Measurements from ENCODE around the gene DSCAM.

Gene DSCAM

DNA sequence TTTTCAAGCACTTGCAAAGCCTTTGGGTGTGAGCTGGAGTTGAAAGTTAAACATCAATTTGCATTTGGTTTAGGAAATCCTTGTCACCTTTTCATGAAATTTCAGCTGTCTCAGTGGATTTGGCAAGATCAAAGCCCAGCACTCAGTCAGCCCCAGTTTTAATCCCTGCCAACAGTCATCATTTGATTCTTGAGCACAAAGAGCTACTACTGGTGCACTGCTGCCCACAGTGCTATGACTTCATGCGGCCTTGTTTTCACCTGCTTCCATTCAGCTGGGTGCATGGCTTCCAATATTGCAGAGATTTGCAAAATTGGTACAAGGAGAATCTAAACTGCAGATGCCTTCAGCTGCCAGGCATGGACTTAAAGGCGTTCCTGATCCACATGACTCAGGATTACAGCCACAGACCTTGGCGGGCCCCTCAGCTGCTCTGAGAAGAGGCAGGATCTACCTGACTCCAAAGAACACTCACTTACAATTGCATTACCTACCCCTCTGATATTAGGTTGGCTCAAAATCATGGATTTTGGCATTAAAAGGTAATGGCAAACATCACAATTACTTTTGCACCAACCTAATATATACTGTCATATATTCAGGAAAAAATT is 259.1 kb downstream of the DSCAM start:
- Mint-ChIP-seq H3K9me3 (peaks cover 13% of the 10 kb centered on the region), H3K4me3 (no peak overlapping the region), H3K27me3 (ENCODE audit: low read depth) (no peaks in the 10 kb centered on the region), H3K4me1 (ENCODE audit: low read depth) (no peaks in the 10 kb centered on the region), H3K36me3 (ENCODE audit: low read depth) (no peaks in the 10 kb centered on the region), H3K27ac (no peak overlapping the region)

DNA sequence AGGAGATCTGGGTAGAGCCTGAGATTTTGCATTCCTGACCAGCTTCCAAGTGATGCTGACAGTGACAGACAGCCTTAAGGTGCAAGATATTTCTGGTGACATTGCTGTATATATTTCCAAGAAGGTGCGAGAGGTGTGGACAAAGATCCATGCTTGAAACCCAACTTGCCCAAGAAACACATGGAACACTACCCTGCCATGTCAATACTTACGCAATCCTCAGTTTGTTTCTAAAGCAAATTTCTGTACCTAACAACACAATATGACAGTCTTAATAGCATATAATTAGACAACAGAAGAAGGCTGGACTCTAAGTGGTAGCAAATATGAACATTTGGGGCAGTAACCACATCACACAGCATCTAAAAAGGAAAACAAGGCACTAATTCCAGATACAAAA is 260.4 kb downstream of the DSCAM start:
- Mint-ChIP-seq H3K4me3 (no peak overlapping the region), H3K27me3 (ENCODE audit: low read depth) (no peaks in the 10 kb centered on the region), H3K27ac (no peak overlapping the region), H3K9me3 (peaks cover 9% of the 10 kb centered on the region), H3K4me1 (ENCODE audit: low read depth) (no peaks in the 10 kb centered on the region), H3K36me3 (ENCODE audit: low read depth) (no peaks in the 10 kb centered on the region)

DNA sequence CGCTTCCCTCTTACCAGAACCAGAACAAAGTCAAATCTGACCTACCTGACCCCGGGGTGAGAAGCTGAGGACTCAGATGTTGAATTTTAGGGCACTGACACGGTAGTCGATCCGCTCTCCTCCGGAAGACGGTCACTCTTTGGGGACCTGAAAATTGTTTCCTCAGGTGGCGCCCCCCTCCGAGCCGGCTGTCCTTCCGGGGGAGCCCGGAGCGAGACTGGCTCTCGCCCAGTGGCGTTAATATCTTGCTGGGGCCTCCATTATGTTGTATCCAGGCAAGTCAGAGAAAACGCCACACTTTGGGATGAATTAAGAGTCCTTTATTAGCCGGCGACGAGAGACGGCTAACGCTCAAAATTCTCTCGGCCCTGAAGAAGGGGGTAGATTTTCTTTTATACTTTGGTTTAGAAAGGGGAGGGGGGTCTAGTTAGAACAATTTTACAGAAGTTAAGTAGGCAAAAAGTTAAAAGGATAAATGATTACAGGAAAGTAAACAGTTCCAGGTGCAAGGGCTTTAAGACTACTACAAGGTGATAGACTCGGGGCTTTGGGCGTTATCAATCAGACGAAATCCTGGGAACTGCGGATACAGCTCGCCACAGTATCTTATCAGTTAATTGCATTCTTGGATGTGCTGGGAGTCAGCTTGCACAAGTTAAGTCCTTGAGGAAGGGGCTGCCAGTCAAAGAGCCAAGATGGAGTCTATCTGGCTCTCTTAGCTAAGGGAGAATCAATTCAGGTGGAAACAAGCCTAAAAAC is 269.5 kb downstream of the DSCAM start:
- Mint-ChIP-seq H3K9me3 (peaks cover 20% of the 10 kb centered on the region), H3K4me1 (ENCODE audit: low read depth) (no peaks in the 10 kb centered on the region), H3K36me3 (ENCODE audit: low read depth) (no peaks in the 10 kb centered on the region), H3K27me3 (ENCODE audit: low read depth) (no peaks in the 10 kb centered on the region), H3K4me3 (no peak overlapping the region), H3K27ac (no peak overlapping the region)

DNA sequence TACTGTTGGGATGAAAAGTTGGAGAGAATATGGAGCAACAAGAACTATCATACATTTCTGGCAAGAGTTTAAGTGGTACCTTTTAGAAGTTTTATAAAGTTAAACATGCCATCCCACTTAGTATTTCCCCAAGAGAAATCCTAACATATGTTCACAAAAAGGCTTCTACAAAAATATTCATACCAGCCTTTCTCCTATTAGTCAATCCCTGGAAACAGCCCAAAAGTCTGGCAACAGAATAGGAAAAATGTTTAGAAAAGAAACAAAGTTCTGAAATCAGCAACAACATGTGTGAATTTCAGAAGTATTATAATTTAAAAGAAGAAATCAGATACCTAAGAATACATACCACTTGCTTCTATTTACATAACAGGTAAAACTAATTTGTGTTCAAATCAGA is 271.0 kb downstream of the DSCAM start:
- Mint-ChIP-seq H3K36me3 (ENCODE audit: low read depth) (no peaks in the 10 kb centered on the region), H3K4me1 (ENCODE audit: low read depth) (no peaks in the 10 kb centered on the region), H3K9me3 (peaks cover 20% of the 10 kb centered on the region), H3K4me3 (no peak overlapping the region), H3K27me3 (ENCODE audit: low read depth) (no peaks in the 10 kb centered on the region), H3K27ac (no peak overlapping the region)

DNA sequence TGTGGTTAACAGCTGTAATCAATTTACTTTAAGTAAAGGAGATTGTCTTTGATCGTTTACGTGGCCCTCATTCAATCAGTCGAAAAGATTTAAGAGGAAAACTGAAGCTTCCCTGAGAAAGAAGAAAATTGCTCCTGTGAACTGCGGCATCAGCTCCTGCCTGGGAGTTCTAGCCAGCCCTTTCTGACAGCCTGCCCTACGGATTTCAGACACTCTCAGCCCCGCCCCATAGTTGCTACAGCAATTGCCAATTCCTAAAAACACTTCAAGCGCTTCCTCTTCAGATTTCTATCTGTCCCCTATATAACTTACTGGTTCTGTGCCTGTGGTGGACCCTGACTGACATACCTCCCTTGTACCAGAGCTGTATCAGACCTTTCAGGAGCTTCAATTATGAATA is 277.6 kb downstream of the DSCAM start:
- no peaks in the 10 kb centered on the region for H3K4me1 Mint-ChIP-seq (ENCODE audit: low read depth)
- no peaks in the 10 kb centered on the region for H3K36me3 Mint-ChIP-seq (ENCODE audit: low read depth)
- peaks cover 24% of the 10 kb centered on the region for H3K9me3 Mint-ChIP-seq
- no peak overlapping the region for H3K27ac Mint-ChIP-seq
- H3K4me3 Mint-ChIP-seq: no peak overlapping the region
- no peaks in the 10 kb centered on the region for H3K27me3 Mint-ChIP-seq (ENCODE audit: low read depth)

DNA sequence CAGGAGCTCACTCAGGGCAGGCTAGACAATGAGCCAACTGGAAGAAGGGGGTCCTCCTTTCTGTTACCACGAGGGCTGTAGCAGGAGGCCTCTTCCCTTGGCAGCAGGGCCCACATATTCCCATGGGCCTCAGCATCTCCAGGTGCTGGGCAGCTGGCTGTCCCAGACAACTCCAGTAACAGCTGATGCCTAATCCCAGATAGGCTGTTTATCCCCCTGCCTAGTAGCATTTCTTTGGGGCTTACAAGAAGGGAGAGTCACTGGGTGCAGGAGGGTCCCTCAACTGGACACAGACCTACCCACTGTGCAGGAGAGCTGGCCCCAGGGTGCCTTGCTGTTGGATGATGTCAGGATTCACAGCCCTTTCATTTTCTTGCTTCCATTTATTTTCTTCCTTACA is 278.2 kb downstream of the DSCAM start:
- Mint-ChIP-seq H3K36me3 (ENCODE audit: low read depth) (no peaks in the 10 kb centered on the region), H3K9me3 (peaks cover 24% of the 10 kb centered on the region), H3K4me3 (no peak overlapping the region), H3K4me1 (ENCODE audit: low read depth) (no peaks in the 10 kb centered on the region), H3K27ac (no peak overlapping the region), H3K27me3 (ENCODE audit: low read depth) (no peaks in the 10 kb centered on the region)

DNA sequence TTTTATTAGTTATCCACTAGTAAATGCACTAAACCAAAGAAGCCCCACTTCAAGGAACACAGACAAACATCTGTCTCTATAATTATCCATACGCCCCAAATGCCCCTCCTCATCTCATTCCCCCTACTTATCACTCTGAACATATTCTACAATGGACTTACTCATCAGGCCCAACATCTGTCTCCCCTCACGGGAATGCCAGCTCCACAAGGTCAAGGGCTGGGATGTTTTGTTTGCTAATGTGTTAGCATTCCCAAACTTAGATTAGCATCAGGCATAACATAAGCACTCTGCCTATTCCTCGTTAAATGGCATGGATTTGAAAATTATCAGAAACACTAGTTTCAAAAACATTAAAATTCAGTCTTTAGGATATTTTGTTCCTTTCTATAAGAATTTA is 279.5 kb downstream of the DSCAM start:
- H3K27me3 Mint-ChIP-seq (ENCODE audit: low read depth): no peaks in the 10 kb centered on the region
- H3K4me1 Mint-ChIP-seq (ENCODE audit: low read depth): no peaks in the 10 kb centered on the region
- peaks cover 24% of the 10 kb centered on the region for H3K9me3 Mint-ChIP-seq
- H3K4me3 Mint-ChIP-seq: no peak overlapping the region
- H3K36me3 Mint-ChIP-seq (ENCODE audit: low read depth): no peaks in the 10 kb centered on the region
- no peak overlapping the region for H3K27ac Mint-ChIP-seq

DNA sequence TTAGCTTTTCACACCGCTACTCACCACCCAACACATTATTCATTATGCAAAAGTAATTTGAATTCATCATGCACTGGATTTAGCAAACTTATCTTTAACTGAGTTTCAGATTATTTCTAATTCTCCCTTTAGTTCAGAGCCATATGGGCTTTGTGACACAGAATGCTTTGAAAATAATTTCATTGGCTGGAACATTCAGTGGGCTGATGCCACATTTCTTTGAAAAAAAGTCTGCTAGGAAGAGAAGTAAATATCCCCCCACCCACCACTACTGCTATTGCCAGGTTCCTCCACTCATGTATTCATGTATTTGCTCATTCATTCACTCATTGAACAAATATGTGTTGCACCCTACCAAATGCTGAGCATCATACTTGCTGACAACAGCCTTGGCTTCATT is 280.5 kb downstream of the DSCAM start:
- H3K9me3 Mint-ChIP-seq: peaks cover 24% of the 10 kb centered on the region
- H3K4me1 Mint-ChIP-seq (ENCODE audit: low read depth): no peaks in the 10 kb centered on the region
- no peak overlapping the region for H3K4me3 Mint-ChIP-seq
- H3K27me3 Mint-ChIP-seq (ENCODE audit: low read depth): no peaks in the 10 kb centered on the region
- H3K27ac Mint-ChIP-seq: no peak overlapping the region
- H3K36me3 Mint-ChIP-seq (ENCODE audit: low read depth): no peaks in the 10 kb centered on the region

DNA sequence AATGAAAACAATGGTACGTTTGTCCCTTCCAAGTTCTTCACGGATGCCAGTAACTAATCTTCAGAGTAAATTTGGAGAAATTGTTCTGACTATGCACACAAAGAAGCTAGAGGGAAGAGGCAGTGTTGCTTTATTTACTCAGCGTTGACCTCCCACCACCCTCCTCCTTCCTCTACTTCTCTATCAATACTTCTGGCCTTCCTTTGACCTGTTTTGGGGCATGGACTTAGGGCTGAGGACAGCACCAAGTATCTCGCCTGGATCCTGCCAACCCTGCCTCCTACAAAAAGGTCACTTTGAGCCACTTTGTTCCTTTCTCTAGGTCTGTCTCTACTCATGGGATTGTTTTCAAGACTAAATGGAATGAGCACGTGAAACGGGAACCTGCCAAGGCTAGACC is 282.6 kb downstream of the DSCAM start:
- H3K4me3 Mint-ChIP-seq: no peak overlapping the region
- no peaks in the 10 kb centered on the region for H3K36me3 Mint-ChIP-seq (ENCODE audit: low read depth)
- no peak overlapping the region for H3K27ac Mint-ChIP-seq
- peaks cover 18% of the 10 kb centered on the region for H3K9me3 Mint-ChIP-seq
- H3K27me3 Mint-ChIP-seq (ENCODE audit: low read depth): no peaks in the 10 kb centered on the region
- no peaks in the 10 kb centered on the region for H3K4me1 Mint-ChIP-seq (ENCODE audit: low read depth)

DNA sequence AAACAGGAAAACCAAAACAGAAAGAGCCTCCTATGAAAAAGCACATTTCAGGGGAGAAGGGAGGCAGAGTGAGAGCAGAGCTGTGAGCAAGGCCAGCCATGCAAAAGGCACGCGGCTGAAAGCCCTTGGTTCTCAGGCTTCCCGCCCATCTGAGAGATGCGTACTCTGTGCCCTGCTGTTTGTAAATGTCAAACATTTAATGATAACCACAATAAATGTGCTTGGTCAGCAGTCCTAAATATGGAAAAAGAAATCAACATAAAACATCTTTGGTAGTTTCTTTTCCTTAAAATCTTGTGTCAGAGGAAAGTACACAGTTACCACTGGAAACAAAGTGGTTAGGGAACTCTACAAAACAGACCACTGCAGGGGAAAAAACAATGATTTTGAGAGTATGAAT is 283.1 kb downstream of the DSCAM start:
- H3K4me3 Mint-ChIP-seq: no peak overlapping the region
- no peak overlapping the region for H3K27ac Mint-ChIP-seq
- H3K9me3 Mint-ChIP-seq: peaks cover 18% of the 10 kb centered on the region
- H3K4me1 Mint-ChIP-seq (ENCODE audit: low read depth): no peaks in the 10 kb centered on the region
- no peaks in the 10 kb centered on the region for H3K36me3 Mint-ChIP-seq (ENCODE audit: low read depth)
- H3K27me3 Mint-ChIP-seq (ENCODE audit: low read depth): no peaks in the 10 kb centered on the region

DNA sequence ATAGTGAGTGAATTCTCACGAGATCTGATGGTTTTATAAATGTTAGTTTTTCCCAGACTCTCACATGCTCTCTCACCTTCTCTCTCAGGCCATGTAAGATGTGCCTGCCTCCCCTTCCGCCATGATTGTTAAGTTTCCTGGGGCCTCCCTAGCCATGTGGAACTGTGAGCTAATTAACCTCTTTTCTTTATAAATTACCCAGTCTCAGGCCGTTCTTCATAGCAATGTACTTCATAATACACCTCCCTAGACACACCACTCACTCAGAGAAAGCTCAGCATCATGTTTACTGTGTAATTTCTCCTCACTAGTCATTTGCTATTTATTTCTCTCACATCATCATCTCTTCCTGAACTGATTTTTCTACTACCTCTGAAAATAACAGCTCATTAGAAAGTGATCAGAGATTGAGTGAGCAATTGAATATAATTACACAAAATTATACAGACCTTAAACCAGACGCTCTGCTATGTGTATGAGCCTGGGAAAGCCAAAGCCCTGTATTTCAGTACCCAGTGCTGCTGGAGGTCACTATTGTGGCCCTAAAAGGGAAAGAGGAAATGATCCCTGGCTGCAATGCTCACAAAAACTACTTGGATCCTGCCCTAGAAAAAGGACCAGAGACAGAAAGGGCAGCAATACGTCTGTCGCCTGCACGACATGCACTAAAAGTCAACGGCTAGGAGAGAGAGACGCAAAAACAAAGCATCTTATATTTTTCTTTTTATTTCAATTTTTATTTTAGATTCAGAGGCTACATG is 284.5 kb downstream of the DSCAM start:
- Mint-ChIP-seq H3K27ac (no peak overlapping the region), H3K9me3 (peaks cover 19% of the 10 kb centered on the region), H3K27me3 (ENCODE audit: low read depth) (no peaks in the 10 kb centered on the region), H3K4me1 (ENCODE audit: low read depth) (no peaks in the 10 kb centered on the region), H3K4me3 (no peak overlapping the region), H3K36me3 (ENCODE audit: low read depth) (no peaks in the 10 kb centered on the region)

DNA sequence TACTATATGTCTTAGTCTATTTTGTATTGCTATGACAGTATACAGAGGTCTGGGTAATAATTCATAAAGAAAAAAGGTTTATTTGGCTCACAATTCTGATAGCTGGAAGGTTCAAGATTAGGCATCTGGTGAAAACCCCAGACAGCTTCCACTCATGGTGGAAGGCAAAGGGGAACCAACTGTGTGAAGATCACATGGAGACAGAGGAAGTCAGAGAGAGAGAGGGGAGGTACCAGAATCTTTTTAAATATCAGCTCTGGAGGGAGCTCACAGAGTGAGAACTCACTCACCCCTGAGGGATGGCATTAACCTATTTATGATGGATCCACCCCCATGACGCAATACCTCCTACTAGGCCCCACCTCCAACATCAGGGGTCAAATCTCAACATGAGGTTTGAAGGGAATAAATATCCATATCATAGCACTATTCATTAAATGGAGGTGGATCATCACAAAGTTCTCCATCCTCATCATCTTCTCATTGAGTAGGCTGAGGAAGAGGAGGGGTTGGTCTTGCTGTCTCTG is 290.5 kb downstream of the DSCAM start:
- Mint-ChIP-seq H3K27ac (no peak overlapping the region), H3K27me3 (ENCODE audit: low read depth) (no peaks in the 10 kb centered on the region), H3K4me1 (ENCODE audit: low read depth) (no peaks in the 10 kb centered on the region), H3K36me3 (ENCODE audit: low read depth) (no peaks in the 10 kb centered on the region), H3K4me3 (no peak overlapping the region), H3K9me3 (peaks cover 10% of the 10 kb centered on the region)

DNA sequence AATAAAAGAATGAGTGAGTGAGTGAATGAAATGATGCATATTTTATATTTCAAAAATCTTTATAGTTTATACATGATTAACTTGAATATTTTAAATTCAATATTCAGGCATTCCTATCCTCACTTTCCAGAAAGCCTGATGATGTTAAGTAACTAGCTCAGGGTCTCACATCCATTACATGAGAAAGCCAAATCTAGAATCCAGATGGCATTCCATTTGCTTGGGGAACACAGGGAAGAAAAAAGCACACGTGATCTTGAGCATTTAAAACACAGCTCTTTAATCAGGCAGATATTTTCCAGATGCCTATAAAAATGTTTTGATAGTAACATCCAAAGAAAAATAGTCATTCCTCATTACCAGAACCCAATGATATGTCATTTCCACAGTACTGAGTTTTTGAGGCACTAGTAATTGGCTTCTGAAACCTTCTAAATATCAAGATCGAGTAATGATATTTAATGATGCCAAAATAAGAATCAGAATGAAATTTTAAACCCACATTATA is 291.9 kb downstream of the DSCAM start:
- no peaks in the 10 kb centered on the region for H3K27me3 Mint-ChIP-seq (ENCODE audit: low read depth)
- no peaks in the 10 kb centered on the region for H3K4me1 Mint-ChIP-seq (ENCODE audit: low read depth)
- no peak overlapping the region for H3K4me3 Mint-ChIP-seq
- H3K36me3 Mint-ChIP-seq (ENCODE audit: low read depth): no peaks in the 10 kb centered on the region
- H3K27ac Mint-ChIP-seq: no peak overlapping the region
- peaks cover 10% of the 10 kb centered on the region for H3K9me3 Mint-ChIP-seq

DNA sequence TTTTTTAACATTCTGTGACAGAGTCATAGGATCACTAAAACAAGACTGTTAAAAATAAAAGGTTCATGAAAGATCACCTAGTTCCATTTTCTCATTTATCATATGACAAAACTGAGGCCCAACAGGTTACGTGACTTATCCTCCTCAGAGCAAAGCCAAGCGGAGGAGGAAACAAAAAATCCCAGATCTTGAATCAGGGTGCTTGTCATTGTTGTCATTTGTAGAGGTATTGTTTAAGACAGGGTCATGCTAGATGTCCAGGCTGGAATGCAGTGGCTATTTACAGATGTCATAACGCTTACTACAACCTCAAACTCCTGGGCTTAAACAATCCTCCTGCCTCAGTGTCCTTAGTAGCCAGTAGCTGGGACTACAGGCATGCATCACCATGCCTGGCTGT is 293.2 kb downstream of the DSCAM start:
- Mint-ChIP-seq H3K4me1 (ENCODE audit: low read depth) (no peaks in the 10 kb centered on the region), H3K27ac (no peak overlapping the region), H3K9me3 (peaks cover 13% of the 10 kb centered on the region), H3K4me3 (no peak overlapping the region), H3K36me3 (ENCODE audit: low read depth) (no peaks in the 10 kb centered on the region), H3K27me3 (ENCODE audit: low read depth) (no peaks in the 10 kb centered on the region)
